H1 (cell line): ENCODE data around the gene CCNK. TPM values are rescaled to one million over a fixed set of nuclear protein-coding genes. Genes with fewer than 3 reads are reported as not detected.

ENCODE experiments used
- CTCF ChIA-PET: fragments of 300-600 bp; sonication (Branson Sonifier 250); formaldehyde crosslinking; loops from one replicate; lab custom pipeline; 2021; ENCODE audit not compliant: partially characterized antibody; lab: Charles Lee
- POLR2A ChIA-PET: fragments of 300-600 bp; sonication (Branson Sonifier 250); formaldehyde crosslinking; loops from one replicate; lab custom pipeline; 2021; ENCODE audit warnings: inconsistent platforms; ENCODE audit not compliant: partially characterized antibody; lab: Charles Lee
- DNase-seq, 2 experiments: peaks; one replicate each; pipeline versions ENCODE4 v3.0.0 to v3.0.0-alpha.2; 2010 to 2022; ENCODE audit warnings: low spot score in 2 of 2, low read depth in 1 of 2, mixed read lengths in 1 of 2
- FAIRE-seq: peaks from 2 replicates; lab custom pipeline; 2011; peaks lifted over from hg19 to GRCh38; lab: Jason Lieb, UNC
- H2AFZ ChIP-seq: 2 replicates; pipeline ENCODE4 v1.8.1; 2012; ENCODE audit warnings: low read length, inconsistent platforms
- H2AK5ac ChIP-seq: 2 replicates; pipeline ENCODE4 v1.6.1; 2013; ENCODE audit warnings: low read depth, low read length
- H2BK120ac ChIP-seq: replicated peaks from 2 replicates; pipeline ENCODE3; 2013; ENCODE audit warnings: low read depth, low read length, inconsistent platforms
- H2BK12ac ChIP-seq: 2 replicates; pipeline ENCODE4 v1.6.1; 2013; ENCODE audit warnings: low read depth, low read length
- H2BK15ac ChIP-seq: 2 replicates; pipeline ENCODE4 v1.6.1; 2013; ENCODE audit warnings: low read length
- H2BK20ac ChIP-seq: 2 replicates; pipeline ENCODE4 v1.6.1; 2013; ENCODE audit warnings: low read length
- H2BK5ac ChIP-seq: 2 replicates; pipeline ENCODE4 v1.6.1; 2013; ENCODE audit warnings: low read depth, low read length
- H3K14ac ChIP-seq: 2 replicates; pipeline ENCODE4 v1.6.1; 2013; ENCODE audit warnings: inconsistent platforms; ENCODE audit not compliant: insufficient read length
- H3K18ac ChIP-seq: 2 replicates; pipeline ENCODE4 v1.6.1; 2013; ENCODE audit warnings: low read length; ENCODE audit errors: extremely low read depth
- H3K23ac ChIP-seq: 2 replicates; pipeline ENCODE4 v1.6.1; 2013; ENCODE audit warnings: inconsistent platforms; ENCODE audit not compliant: insufficient read length
- H3K23me2 ChIP-seq: 2 replicates; pipeline ENCODE4 v1.6.1; 2013; ENCODE audit warnings: low read depth, low read length
- H3K27ac ChIP-seq: 2 replicates; pipeline ENCODE4 v1.6.1; 2011; ENCODE audit warnings: low read depth, low read length, inconsistent platforms
- H3K27me3 ChIP-seq, 4 experiments: replicated peaks in 1 of 4; 1 replicate in 1 of 4; 2 replicates in 3 of 4; pipeline versions ENCODE4 v1.6.1 to v1.8.1; 2011 to 2013; ENCODE audit warnings: low read length in 3 of 4, mild to moderate bottlenecking in 3 of 4, inconsistent platforms in 2 of 4, mixed read lengths in 2 of 4, moderate library complexity in 1 of 4; ENCODE audit not compliant: control insufficient read depth in 3 of 4, insufficient read depth in 3 of 4; ENCODE audit errors: extremely low read depth in 1 of 4
- H3K36me3 ChIP-seq, 4 experiments: 2 replicates each; pipeline versions ENCODE4 v1.6.1 to v1.8.1; 2011 to 2013; ENCODE audit warnings: mild to moderate bottlenecking in 4 of 4, low read length in 3 of 4, moderate library complexity in 2 of 4, control low read depth in 1 of 4, inconsistent platforms in 1 of 4; ENCODE audit not compliant: insufficient read depth in 4 of 4, control insufficient read depth in 2 of 4
- H3K4ac ChIP-seq: replicated peaks from 2 replicates; pipeline ENCODE3; 2013; ENCODE audit warnings: low read length, low read depth, mixed read lengths, inconsistent platforms; ENCODE audit not compliant: insufficient read length
- H3K4me1 ChIP-seq, 4 experiments: replicated peaks in 1 of 4; 1 replicate in 1 of 4; 2 replicates in 3 of 4; pipeline versions ENCODE4 v1.6.1 to v1.8.1; 2011 to 2013; ENCODE audit warnings: low read length in 3 of 4, inconsistent platforms in 2 of 4, mixed read lengths in 1 of 4; ENCODE audit not compliant: insufficient read depth in 4 of 4, control insufficient read depth in 3 of 4
- H3K4me2 ChIP-seq, 2 experiments: 2 replicates each; pipeline versions ENCODE4 v1.6.1 to v1.8.1; 2011 to 2013; ENCODE audit warnings: low read depth in 2 of 2, low read length in 2 of 2, control low read depth in 1 of 2, inconsistent platforms in 1 of 2, mild to moderate bottlenecking in 1 of 2; ENCODE audit not compliant: insufficient read depth in 1 of 2
- H3K4me3 ChIP-seq, 4 experiments: fragments of 200-600, 300-600 bp in 1 of 4; sonication (generic), shearing (Covaris generic), sonication (Bioruptor Twin) in 1 of 4; 2 replicates each; pipeline versions ENCODE4 v1.5.1 to v1.8.1; 2011 to 2016; ENCODE audit warnings: low read length in 4 of 4, low read depth in 3 of 4, control low read depth in 2 of 4, inconsistent platforms in 2 of 4, mild to moderate bottlenecking in 2 of 4, mixed read lengths in 1 of 4, moderate library complexity in 1 of 4; ENCODE audit not compliant: insufficient read depth in 2 of 4; ENCODE audit errors: extremely low read depth in 1 of 4
- H3K56ac ChIP-seq: replicated peaks from 2 replicates; pipeline ENCODE3; 2013; ENCODE audit warnings: low read depth, mild to moderate bottlenecking, mixed read lengths, low read length, inconsistent platforms; ENCODE audit not compliant: insufficient read length
- H3K79me1 ChIP-seq: 2 replicates; pipeline ENCODE4 v1.6.1; 2013; ENCODE audit warnings: low read depth, low read length, control low read depth
- H3K79me2 ChIP-seq, 2 experiments: 2 replicates each; pipeline versions ENCODE4 v1.6.1 to v1.8.1; 2012 to 2013; ENCODE audit warnings: low read length in 2 of 2, mild to moderate bottlenecking in 2 of 2, inconsistent platforms in 1 of 2; ENCODE audit not compliant: insufficient read depth in 2 of 2, control insufficient read depth in 1 of 2
- H3K9ac ChIP-seq, 4 experiments: replicated peaks in 1 of 4; 1 replicate in 1 of 4; 2 replicates in 3 of 4; pipeline versions ENCODE4 v1.6.1 to v1.8.1; 2011 to 2013; ENCODE audit warnings: low read depth in 3 of 4, low read length in 3 of 4, control low read depth in 2 of 4, mild to moderate bottlenecking in 2 of 4, moderate library complexity in 2 of 4, inconsistent platforms in 1 of 4; ENCODE audit errors: extremely low read depth in 1 of 4
- H3K9me3 ChIP-seq, 2 experiments: 2 replicates each; pipeline versions ENCODE4 v1.6.1 to v1.8.1; 2012 to 2013; ENCODE audit warnings: mild to moderate bottlenecking in 2 of 2, moderate library complexity in 2 of 2, control low read depth in 1 of 2, inconsistent platforms in 1 of 2, low read depth in 1 of 2, low read length in 1 of 2, mixed read lengths in 1 of 2; ENCODE audit not compliant: insufficient read depth in 2 of 2
- H4K20me1 ChIP-seq, 2 experiments: replicated peaks in 1 of 2; 2 replicates each; pipeline versions ENCODE3 to v1.8.1; 2011 to 2013; ENCODE audit warnings: inconsistent platforms in 2 of 2, low read length in 2 of 2, mild to moderate bottlenecking in 1 of 2; ENCODE audit not compliant: insufficient read depth in 2 of 2, control insufficient read depth in 1 of 2
- H4K5ac ChIP-seq: 2 replicates; pipeline ENCODE4 v1.6.1; 2013; ENCODE audit warnings: low read length, low read depth, mixed read lengths, inconsistent platforms; ENCODE audit not compliant: insufficient read length
- H4K8ac ChIP-seq: 2 replicates; pipeline ENCODE4 v1.8.0; 2013; ENCODE audit warnings: mild to moderate bottlenecking, moderate library complexity, low read length, inconsistent platforms; ENCODE audit not compliant: insufficient read depth; ENCODE audit errors: extremely low read depth
- H4K91ac ChIP-seq: replicated peaks from 2 replicates; pipeline ENCODE3; 2013; ENCODE audit warnings: low read length, mixed read lengths, inconsistent platforms; ENCODE audit not compliant: insufficient read length
- CHD1 ChIP-seq: IDR thresholded peaks from 2 replicates; pipeline ENCODE4 v1.6.1; 2012; ENCODE audit warnings: low read depth, low read length, improper control_type of control experiment
- CTCF ChIP-seq, 3 experiments: IDR thresholded peaks; 1 replicate in 2 of 3; 2 replicates in 1 of 3; pipeline versions ENCODE4 v1.5.1 to v1.6.1; 2011; ENCODE audit warnings: low read length in 3 of 3, mild to moderate bottlenecking in 3 of 3, inconsistent platforms in 2 of 3, low read depth in 1 of 3, moderate library complexity in 1 of 3; ENCODE audit not compliant: insufficient read depth in 1 of 3; ENCODE audit errors: control extremely low read depth in 1 of 3
- EGR1 ChIP-seq: IDR thresholded peaks from 2 replicates; pipeline ENCODE4 v1.6.1; 2011; ENCODE audit warnings: low read depth, low read length, borderline replicate concordance
- HDAC6 ChIP-seq: IDR thresholded peaks from one replicate; pipeline ENCODE4 v1.7.1; 2012; ENCODE audit warnings: low read depth, mild to moderate bottlenecking, inconsistent platforms, low read length, moderate library complexity
- PHF8 ChIP-seq: fragments of 200-600 bp; sonication (generic); conservative IDR thresholded peaks from 2 replicates; pipeline ENCODE4 v1.7.1; 2012; ENCODE audit warnings: low read depth, mild to moderate bottlenecking, inconsistent platforms, low read length, moderate library complexity
- POLR2AphosphoS5 ChIP-seq: IDR thresholded peaks from 2 replicates; pipeline ENCODE4 v1.6.1; 2011; ENCODE audit warnings: low read depth, low read length
- POU5F1 ChIP-seq: IDR thresholded peaks from 2 replicates; pipeline ENCODE4 v1.6.1; 2011; ENCODE audit warnings: low read depth, mild to moderate bottlenecking, low read length, moderate library complexity
- SIRT6 ChIP-seq: IDR thresholded peaks from one replicate; pipeline ENCODE4 v1.7.1; 2012; ENCODE audit warnings: low read length, inconsistent platforms
- SP2 ChIP-seq: IDR thresholded peaks from 2 replicates; pipeline ENCODE4 v1.6.1; 2012; ENCODE audit warnings: mild to moderate bottlenecking, low read length, inconsistent platforms
- SP4 ChIP-seq: IDR thresholded peaks from 2 replicates; pipeline ENCODE4 v1.6.1; 2012; ENCODE audit warnings: low read length, inconsistent platforms
- ZNF274 ChIP-seq: IDR thresholded peaks from 2 replicates; pipeline ENCODE4 v1.7.0; 2012; ENCODE audit warnings: low read length, borderline replicate concordance; ENCODE audit errors: extremely low read depth
- WGBS, 2 experiments: shearing (Covaris generic) in 1 of 2; methylation state at CpG; one replicate each; pipeline versions ENCODE4 v1.1.6 to v1.1.7; 2013 to 2015; ENCODE audit warnings: low lambda C conversion rate in 2 of 2, mixed read lengths in 2 of 2, inconsistent platforms in 1 of 2, low coverage in 1 of 2, missing lambda C conversion rate in 1 of 2; ENCODE audit not compliant: insufficient replicate concordance in 2 of 2, insufficient coverage in 1 of 2, insufficient read length in 1 of 2; ENCODE audit errors: extremely low coverage in 1 of 2, missing lambda C conversion rate in 1 of 2; 5-methylcytosine and 5-hydroxymethylcytosine counted together
- polyA plus RNA-seq, 7 experiments: library from polyadenylated mRNA; depleted of rRNA in 3 of 7; stranded (reverse) in 5 of 7; unstranded in 2 of 7; fragments of >200 nt in 5 of 7; fragments of 200-250 nt in 2 of 7; gene quantifications; 1 replicate in 5 of 7; 2 replicates in 1 of 7; 4 replicates in 1 of 7; pipeline versions ENCODE4 v1.2.1 to v1.2.3, GENCODE V29; 2011 to 2013; ENCODE audit warnings: missing spikeins in 2 of 7, mixed read lengths in 2 of 7
- total RNA-seq: library from RNA; stranded (reverse); fragmentation: NEBNext Ultra II Directional; extraction: Animal tissue kit (Norgen Biotek cat#: 25700); gene quantifications from 2 replicates; pipeline ENCODE4 v1.2.1, GENCODE V29; 2021

Gene CCNK
- total and polyA plus RNA-seq, 2 of the 8 experiments (the other 6 are each of a cell fraction or from before 2014, with no cell fraction given) = 10.7 to 82.7 TPM

GRCh38 chr14:99475660-99476059 lies 5.5 kb upstream of the CCNK start:
- Histone ChIP-seq H3K4me3 (no peak overlapping the region), H3K4me2 (no peak overlapping the region), H4K91ac (no peak overlapping the region), H2AK5ac (no peak overlapping the region), H4K20me1 (peaks cover 2 to 15% of the 10 kb centered on the region in 2 experiments), H2BK120ac (no peak overlapping the region), H4K8ac (no peak overlapping the region), H2BK20ac (no peak overlapping the region), H3K36me3 (no peaks in the 10 kb centered on the region), H2AFZ (no peak overlapping the region), H2BK15ac (no peak overlapping the region), H3K27me3 (no peaks in the 10 kb centered on the region), H3K27ac (no peak overlapping the region), H3K23ac (no peak overlapping the region), H3K9ac (no peak overlapping the region), H2BK12ac (no peak overlapping the region), H3K4me1 (peaks cover 0 to 10% (median 2%) of the 10 kb centered on the region in 4 experiments; a peak in 4 of 7 replicates), H4K5ac (no peak overlapping the region), H3K4ac (no peak overlapping the region), H3K79me2 (peaks cover 14 to 92% of the 10 kb centered on the region in 2 experiments), H3K14ac (no peak overlapping the region), H3K9me3 (no peaks in the 10 kb centered on the region), H3K23me2 (peaks cover 4% of the 10 kb centered on the region), H3K56ac (no peak overlapping the region), H3K18ac (no peak overlapping the region), H3K79me1 (peaks cover 2% of the 10 kb centered on the region; the same call in 1 of the 2 replicates), H2BK5ac (no peak overlapping the region)
- DNase-seq (no peak), FAIRE-seq (no peak)
- POLR2A ChIA-PET = interaction anchor here (0.8 kb wide), 1 partner anchor 8 kb away, joined by 3 read pairs; no protein-coding TSS in a partner anchor
- CTCF ChIA-PET = interaction anchor here (1.0 to 2.4 kb wide), 6 partner anchors 13 to 87 kb away, joined by 3 to 19 read pairs (median 4); no protein-coding TSS in a partner anchor
- 86% methylated on average over 2 of the region's 2 CpGs; no CpG with 5 or more reads in 1 of the 2 experiments for WGBS, 2 experiments
- TF ChIP-seq SP4 (no peak), CTCF (IDR thresholded peaks at IDR 0.05; ENCODE audit: control extremely low read depth in 1 of 3, insufficient read depth in 1 of 3, low read depth in 1 of 3, low read length in 3 of 3) (no peak), EGR1 (no peak), ZNF274 (no peak), SIRT6 (no peak), CHD1 (no peak), POU5F1 (no peak), SP2 (no peak), PHF8 (no peak), POLR2AphosphoS5 (no peak), HDAC6 (no peak)
